ENCODE results near the gene DCP1B.
A peak's percentile ranks its signal among the peaks of the same experiment; 100 is the strongest.

Gene DCP1B

GRCh38 chr12:1965916-1966315 lies 38.3 kb downstream of the DCP1B start:
- no peak for TF ChIP-seq CTCF (conservative IDR thresholded peaks at IDR 0.05; ENCODE audit: low read depth, low read length)
- no peak overlapping the region for H3K4me3 ChIP-seq (ENCODE audit: low read depth, low read length)
- DNase-seq (ENCODE audit: low read depth) = no peak

DNA sequence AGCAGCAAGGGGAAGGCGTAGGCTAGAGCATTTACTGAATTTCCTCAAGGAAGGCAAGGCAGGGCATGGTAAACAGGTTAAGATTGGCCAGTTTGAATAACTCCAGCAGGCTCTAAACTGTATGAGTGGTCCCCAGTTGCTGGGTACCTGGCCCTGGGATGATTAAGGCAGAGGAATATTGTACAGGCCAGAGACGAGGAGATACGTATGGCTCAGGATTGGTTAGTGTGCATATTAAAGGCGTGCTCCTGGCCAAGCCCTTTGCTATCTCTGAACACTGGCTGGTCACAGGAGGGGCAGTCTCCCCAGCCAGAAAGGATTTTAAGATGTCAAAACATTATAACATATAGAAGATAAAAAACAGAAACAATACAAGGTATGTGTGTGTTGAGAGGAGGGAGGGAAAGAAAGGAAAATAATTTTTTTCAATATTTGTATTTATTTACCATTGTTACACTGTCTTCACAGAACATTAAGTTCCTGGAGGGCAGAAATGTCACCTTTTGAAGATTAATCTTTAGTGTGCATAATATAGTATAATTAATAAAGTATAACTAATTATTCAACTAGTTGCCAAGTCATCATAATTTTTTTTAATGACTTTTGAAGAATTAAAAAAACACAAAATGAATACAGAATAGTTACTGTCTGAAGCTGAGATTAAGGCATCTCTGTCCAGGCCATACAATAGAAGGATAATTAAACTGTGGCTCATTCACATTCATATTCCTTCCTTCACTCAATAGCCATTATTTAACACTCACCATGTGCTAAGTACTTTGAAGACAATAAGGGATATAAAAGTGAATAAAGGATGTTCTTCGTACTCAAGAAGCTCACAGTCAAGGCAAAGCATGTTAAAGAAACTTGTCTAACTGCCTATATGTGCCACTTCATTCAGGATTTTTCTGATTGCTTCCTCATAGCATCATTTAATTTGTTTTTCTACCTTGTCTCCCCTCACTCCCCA lies 41.9 kb downstream of the DCP1B start:
- no peak overlapping the region for H3K4me3 ChIP-seq (ENCODE audit: low read depth, low read length)
- no peak for DNase-seq (ENCODE audit: low read depth)
- TF ChIP-seq CTCF (conservative IDR thresholded peaks at IDR 0.05; ENCODE audit: low read depth, low read length) = no peak

GRCh38 chr12:1956716-1957115 lies 47.5 kb downstream of the DCP1B start:
- no peak for DNase-seq (ENCODE audit: low read depth)
- no peak overlapping the region for H3K4me3 ChIP-seq (ENCODE audit: low read depth, low read length)
- TF ChIP-seq CTCF (conservative IDR thresholded peaks at IDR 0.05; ENCODE audit: low read depth, low read length) = no peak

- peak; percentile 4 for DNase-seq (ENCODE audit: low read depth)
- TF ChIP-seq CTCF (conservative IDR thresholded peaks at IDR 0.05; ENCODE audit: low read depth, low read length) = no peak
- H3K4me3 ChIP-seq (ENCODE audit: low read depth, low read length) = no peak overlapping the region
Observed at GRCh38 chr12:1949771-1950470, 54.3 kb downstream of the DCP1B start.

DNA sequence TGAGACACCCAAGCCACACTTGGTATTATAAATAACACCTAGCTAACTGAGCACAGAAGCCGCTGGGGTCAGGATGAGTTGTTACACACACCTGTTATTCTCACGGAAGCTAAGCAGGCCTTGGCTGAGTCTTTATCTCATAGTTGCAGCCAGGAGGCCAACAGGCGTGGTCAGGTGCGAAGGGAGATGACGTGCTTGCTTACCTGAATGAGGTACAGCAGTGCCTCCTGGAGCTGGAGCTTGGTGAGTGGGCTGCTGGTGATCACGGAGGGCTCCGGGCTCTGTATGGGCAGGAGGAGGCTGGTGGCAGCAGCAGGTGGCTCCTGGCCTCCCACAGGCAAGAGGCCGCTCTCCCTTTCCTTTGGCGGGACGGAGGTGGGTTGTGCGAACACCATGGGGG lies 55.4 kb downstream of the DCP1B start:
- DNase-seq (ENCODE audit: low read depth) = no peak
- no peak overlapping the region for H3K4me3 ChIP-seq (ENCODE audit: low read depth, low read length)
- TF ChIP-seq CTCF (conservative IDR thresholded peaks at IDR 0.05; ENCODE audit: low read depth, low read length) = no peak

DNA sequence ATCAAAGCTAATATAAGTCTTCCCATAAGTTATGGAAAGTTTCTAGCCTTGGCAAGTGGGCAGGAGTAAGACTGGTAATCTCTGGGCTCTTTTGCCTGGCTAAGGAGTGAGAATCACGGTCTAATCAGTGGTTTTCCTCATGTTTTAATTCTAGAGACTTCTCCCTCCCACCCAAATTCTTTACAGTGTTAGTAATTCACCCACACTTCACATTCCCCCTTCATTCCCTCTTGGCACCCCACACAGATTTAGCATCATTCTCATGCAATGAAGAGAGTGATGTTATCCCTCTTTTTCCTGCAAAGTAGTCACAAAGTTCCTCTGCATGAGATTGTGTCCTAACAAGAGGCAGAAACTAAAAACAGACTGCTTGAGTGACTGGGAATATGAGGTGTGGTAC lies 57.2 kb downstream of the DCP1B start:
- no peak for DNase-seq (ENCODE audit: low read depth)
- TF ChIP-seq CTCF (conservative IDR thresholded peaks at IDR 0.05; ENCODE audit: low read depth, low read length) = no peak
- H3K4me3 ChIP-seq (ENCODE audit: low read depth, low read length) = no peak overlapping the region
